Neural crest cell (in vitro differentiated cells): ENCODE measurements around the gene CNNM1. TPM values are rescaled to one million over a fixed set of nuclear protein-coding genes. Genes with fewer than 3 reads are reported as not detected.

Experiments
- DNase-seq: peaks from one replicate; pipeline ENCODE4 v3.0.0; 2021; ENCODE audit warnings: low read depth, mixed read lengths, low spot score
- H3K27ac Mint-ChIP-seq: one replicate; pipeline ENCODE4 v1.8.0; 2021; ENCODE audit warnings: mild to moderate bottlenecking, mixed read lengths; ENCODE audit not compliant: unreplicated experiment
- H3K27me3 Mint-ChIP-seq: 2 replicates; pipeline ENCODE4 v1.8.0; 2021; ENCODE audit warnings: low read depth, mild to moderate bottlenecking, mixed read lengths
- H3K36me3 Mint-ChIP-seq: 2 replicates; pipeline ENCODE4 v1.8.0; 2021; ENCODE audit warnings: low read depth, mild to moderate bottlenecking, mixed read lengths
- H3K4me1 Mint-ChIP-seq: 2 replicates; pipeline ENCODE4 v1.8.0; 2021; ENCODE audit warnings: mixed read lengths
- H3K4me3 Mint-ChIP-seq: one replicate; pipeline ENCODE4 v1.8.0; 2021; ENCODE audit warnings: mild to moderate bottlenecking, mixed read lengths
- H3K9me3 Mint-ChIP-seq: 2 replicates; pipeline ENCODE4 v1.8.0; 2021; ENCODE audit warnings: mixed read lengths
- CTCF ChIP-seq: fragments of 200-600 bp; sonication (generic); conservative IDR thresholded peaks from 2 replicates; pipeline ENCODE4 v1.5.0; 2021; ENCODE audit warnings: antibody characterized with exemption, mild to moderate bottlenecking
- total RNA-seq: library from RNA; stranded (reverse); gene quantifications from 2 replicates; pipeline ENCODE4 v1.2.1, GENCODE V29; 2021

The CNNM1 gene
- total RNA-seq, 1 donor from 2014 or later = 2.0 TPM

GRCh38 chr10:99370993-99371392 is 41.8 kb downstream of the CNNM1 start:
- Mint-ChIP-seq H3K9me3 (no peaks in the 10 kb centered on the region), H3K36me3 (no peaks in the 10 kb centered on the region), H3K4me1 (no peaks in the 10 kb centered on the region), H3K27ac (no peak overlapping the region), H3K27me3 (peaks cover 19% of the 10 kb centered on the region), H3K4me3 (no peak overlapping the region)
- TF ChIP-seq CTCF = peak; percentile 59
- DNase-seq = peak; percentile 18

DNA sequence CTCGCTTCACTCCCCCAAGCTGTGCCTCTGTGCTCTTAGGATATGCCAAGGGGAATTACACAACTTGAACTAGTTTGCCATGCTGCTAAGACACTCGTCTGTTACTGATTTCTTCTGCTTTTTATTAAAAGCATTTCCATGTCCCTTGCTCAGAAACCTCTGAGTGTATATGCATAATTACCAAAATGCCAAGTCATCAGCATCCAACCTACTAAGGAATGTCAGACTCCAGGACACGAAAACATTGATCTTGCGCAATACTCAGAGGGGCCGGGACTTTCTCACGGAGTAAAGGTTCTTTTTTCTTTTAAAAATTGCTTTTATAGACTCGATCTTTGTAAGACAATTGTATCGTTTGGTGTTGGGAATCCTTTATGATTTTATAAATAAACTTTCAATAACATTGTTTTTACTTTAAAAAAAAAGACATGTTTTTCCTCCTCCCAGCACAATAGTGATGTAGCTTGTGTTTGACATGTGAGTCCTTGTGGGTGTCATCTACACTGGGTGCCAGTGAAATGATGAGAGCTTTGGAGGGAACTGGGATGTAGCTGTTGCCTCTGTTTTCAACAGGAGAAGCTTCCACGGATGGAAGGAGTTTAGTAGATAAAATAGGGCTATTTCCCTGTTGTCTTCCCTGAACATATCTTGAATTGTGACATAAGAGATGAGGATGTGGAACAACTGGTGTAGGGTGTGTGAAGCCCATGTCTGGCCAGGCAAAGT is 43.6 kb downstream of the CNNM1 start:
- no peak for DNase-seq
- TF ChIP-seq CTCF = no peak
- H3K36me3 Mint-ChIP-seq = no peaks in the 10 kb centered on the region
- H3K27ac Mint-ChIP-seq = no peak overlapping the region
- H3K9me3 Mint-ChIP-seq = no peaks in the 10 kb centered on the region
- H3K27me3 Mint-ChIP-seq = peaks cover 19% of the 10 kb centered on the region
- no peaks in the 10 kb centered on the region for H3K4me1 Mint-ChIP-seq
- no peak overlapping the region for H3K4me3 Mint-ChIP-seq

GRCh38 chr10:99374526-99374925 is 45.4 kb downstream of the CNNM1 start:
- no peak overlapping the region for H3K4me3 Mint-ChIP-seq
- TF ChIP-seq CTCF = no peak
- H3K9me3 Mint-ChIP-seq = no peaks in the 10 kb centered on the region
- H3K36me3 Mint-ChIP-seq = no peaks in the 10 kb centered on the region
- H3K27ac Mint-ChIP-seq = no peak overlapping the region
- H3K4me1 Mint-ChIP-seq = no peaks in the 10 kb centered on the region
- peaks cover 12% of the 10 kb centered on the region for H3K27me3 Mint-ChIP-seq
- DNase-seq = no peak

DNA sequence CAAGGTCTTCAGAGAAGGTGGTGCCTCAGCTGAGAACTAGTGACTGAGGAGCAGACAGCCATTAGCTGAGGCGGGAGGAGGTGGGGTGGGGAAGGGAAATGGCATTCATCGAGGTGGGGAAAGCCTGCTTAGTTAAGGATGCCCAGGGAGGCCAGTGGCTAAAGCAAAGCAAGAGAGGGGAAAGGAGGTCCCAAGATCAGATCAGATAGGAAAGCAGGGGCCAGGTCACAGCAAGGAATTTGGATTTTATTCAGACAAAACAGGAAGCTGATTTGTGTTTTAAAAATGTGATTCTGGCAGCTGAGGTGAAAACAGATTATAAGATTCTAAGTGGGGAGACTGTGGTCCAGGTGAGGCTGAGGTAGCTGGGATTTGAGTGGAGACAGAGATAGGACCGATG is 45.8 kb downstream of the CNNM1 start:
- Mint-ChIP-seq H3K4me3 (no peak overlapping the region), H3K27ac (no peak overlapping the region), H3K27me3 (peaks cover 9% of the 10 kb centered on the region), H3K4me1 (no peaks in the 10 kb centered on the region), H3K36me3 (no peaks in the 10 kb centered on the region), H3K9me3 (no peaks in the 10 kb centered on the region)
- TF ChIP-seq CTCF = no peak
- no peak for DNase-seq

DNA sequence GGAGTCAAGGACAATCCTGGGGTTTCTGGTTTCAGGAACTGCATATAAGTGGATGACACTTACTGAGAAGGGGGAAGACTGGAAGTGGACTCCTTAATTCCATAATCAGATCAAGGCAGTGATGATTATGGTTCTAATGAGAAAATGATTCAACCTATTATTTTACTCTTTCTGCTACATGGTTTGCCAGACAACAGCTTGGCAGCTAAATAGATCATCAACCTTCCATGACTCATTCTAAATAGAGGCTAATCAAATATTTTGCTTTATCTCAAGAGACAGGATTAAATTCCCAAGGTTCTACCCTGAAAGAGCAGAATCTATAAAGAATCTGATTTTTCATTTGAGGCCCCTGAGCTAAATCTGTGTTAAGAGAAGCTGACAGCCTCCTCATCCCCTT is 46.3 kb downstream of the CNNM1 start:
- Mint-ChIP-seq H3K9me3 (no peaks in the 10 kb centered on the region), H3K27ac (no peak overlapping the region), H3K4me1 (no peaks in the 10 kb centered on the region), H3K4me3 (no peak overlapping the region), H3K36me3 (no peaks in the 10 kb centered on the region), H3K27me3 (peaks cover 9% of the 10 kb centered on the region)
- TF ChIP-seq CTCF = no peak
- no peak for DNase-seq
